ENCODE data around the gene MAGI2. TPM values are rescaled to one million over a fixed set of nuclear protein-coding genes. Genes with fewer than 3 reads are reported as not detected.

MAGI2 gene
- total RNA-seq, 1 experiment from 2014 or later, result 14.3 TPM

DNA sequence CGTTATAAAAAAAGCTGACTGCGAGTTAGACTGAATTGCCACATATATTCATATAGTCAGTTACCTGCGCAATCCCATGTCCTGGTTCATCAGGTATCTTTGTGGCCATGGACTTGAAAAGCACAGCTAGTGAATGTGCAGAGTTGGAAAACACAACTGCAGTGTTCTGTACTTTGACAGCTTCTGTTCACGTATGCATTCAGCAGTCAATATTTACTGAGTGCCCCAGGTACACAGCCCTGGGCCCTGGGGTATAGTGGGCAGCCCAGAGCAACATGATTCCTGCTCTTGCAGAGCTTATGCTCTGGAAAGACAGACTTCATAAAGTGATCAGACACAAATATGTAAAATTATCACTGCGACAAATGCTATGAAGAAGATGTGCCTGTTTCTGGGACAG lies 1341.0 kb downstream of the MAGI2 start:
- Mint-ChIP-seq H3K27ac (no peak overlapping the region), H3K4me1 (peaks cover 37 to 45% of the 10 kb centered on the region in 2 experiments), H3K27me3 (ENCODE audit: low read depth) (no peaks in the 10 kb centered on the region; the same call in 1 of the 2 replicates), H3K4me3 (no peak overlapping the region), H3K9me3 (peaks cover 2 to 3% of the 10 kb centered on the region in 2 experiments; a peak in 3 of 5 replicates), H3K36me3 (ENCODE audit: insufficient read depth in 1 of 3, low read depth in 3 of 3) (peaks cover 0 to 12% (median 2%) of the 10 kb centered on the region in 3 experiments; a peak in 4 of 7 replicates)
- no peak overlapping the region for H4K5ac ChIP-seq (ENCODE audit: insufficient read length, low read depth, low read length)
- H3K4me1 ChIP-seq (ENCODE audit: insufficient read depth, low read length), result peaks cover 20% of the 10 kb centered on the region
- no peak overlapping the region for H3K56ac ChIP-seq (ENCODE audit: insufficient read length, low read depth, low read length)
- H3K79me1 ChIP-seq (ENCODE audit: insufficient read depth, low read depth, low read length, poor library complexity, severe bottlenecking), result no peaks in the 10 kb centered on the region
- no peak overlapping the region for H2BK12ac ChIP-seq (ENCODE audit: insufficient read length, low read depth, low read length)
- H2AFZ ChIP-seq (ENCODE audit: low read length), result no peak overlapping the region
- no peaks in the 10 kb centered on the region for H3K23me2 ChIP-seq (ENCODE audit: insufficient read length, low read depth, low read length, poor library complexity, severe bottlenecking)
- H2BK15ac ChIP-seq (ENCODE audit: low read depth, low read length), result no peak overlapping the region
- no peak overlapping the region for H4K8ac ChIP-seq (replicated peaks; ENCODE audit: insufficient read length, low read depth, low read length)
- no peak overlapping the region for H2BK120ac ChIP-seq (ENCODE audit: low read depth, low read length, poor library complexity, severe bottlenecking)
- no CpG with 5 or more reads among the region's 5 CpGs for WGBS (ENCODE audit: extremely low coverage, insufficient read length, low lambda C conversion rate)
- H3K23ac ChIP-seq (ENCODE audit: insufficient read length, low read depth, low read length), result no peak overlapping the region
- DNase-seq, result no peak
- no peaks in the 10 kb centered on the region for H4K20me1 ChIP-seq (ENCODE audit: control insufficient read depth, insufficient read depth, insufficient read length)
- H3K27ac ChIP-seq (ENCODE audit: insufficient read length, low read depth, low read length), result no peak overlapping the region
- no peak overlapping the region for H3T11ph ChIP-seq (ENCODE audit: low read length)
- TF ChIP-seq, protein P1, sequence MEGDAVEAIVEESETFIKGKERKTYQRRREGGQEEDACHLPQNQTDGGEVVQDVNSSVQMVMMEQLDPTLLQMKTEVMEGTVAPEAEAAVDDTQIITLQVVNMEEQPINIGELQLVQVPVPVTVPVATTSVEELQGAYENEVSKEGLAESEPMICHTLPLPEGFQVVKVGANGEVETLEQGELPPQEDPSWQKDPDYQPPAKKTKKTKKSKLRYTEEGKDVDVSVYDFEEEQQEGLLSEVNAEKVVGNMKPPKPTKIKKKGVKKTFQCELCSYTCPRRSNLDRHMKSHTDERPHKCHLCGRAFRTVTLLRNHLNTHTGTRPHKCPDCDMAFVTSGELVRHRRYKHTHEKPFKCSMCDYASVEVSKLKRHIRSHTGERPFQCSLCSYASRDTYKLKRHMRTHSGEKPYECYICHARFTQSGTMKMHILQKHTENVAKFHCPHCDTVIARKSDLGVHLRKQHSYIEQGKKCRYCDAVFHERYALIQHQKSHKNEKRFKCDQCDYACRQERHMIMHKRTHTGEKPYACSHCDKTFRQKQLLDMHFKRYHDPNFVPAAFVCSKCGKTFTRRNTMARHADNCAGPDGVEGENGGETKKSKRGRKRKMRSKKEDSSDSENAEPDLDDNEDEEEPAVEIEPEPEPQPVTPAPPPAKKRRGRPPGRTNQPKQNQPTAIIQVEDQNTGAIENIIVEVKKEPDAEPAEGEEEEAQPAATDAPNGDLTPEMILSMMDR (conservative IDR thresholded peaks at IDR 0.05), result no peak
- no peak overlapping the region for H2BK5ac ChIP-seq (ENCODE audit: insufficient read length, low read length)
- H3K14ac ChIP-seq (ENCODE audit: insufficient read depth, low read length), result no peak overlapping the region
- no peak overlapping the region for H3K18ac ChIP-seq (ENCODE audit: insufficient read length, low read depth, low read length)
- no peaks in the 10 kb centered on the region for H3K79me2 ChIP-seq (ENCODE audit: insufficient read depth, low read length)
- no peak overlapping the region for H4K91ac ChIP-seq (ENCODE audit: insufficient read length, low read depth, low read length)
- H3K9me3 ChIP-seq (ENCODE audit: control insufficient read depth, low read depth, low read length), result no peaks in the 10 kb centered on the region
- H3K9ac ChIP-seq (ENCODE audit: extremely low read depth, insufficient read length, low read length), result no peak overlapping the region
- no peak overlapping the region for H2AK5ac ChIP-seq (ENCODE audit: insufficient read length, low read length)
- H2BK20ac ChIP-seq (ENCODE audit: low read depth, low read length, poor library complexity, severe bottlenecking), result no peak overlapping the region
- no peak overlapping the region for H3K4ac ChIP-seq (ENCODE audit: low read depth, low read length)
- no peak overlapping the region for H3K4me2 ChIP-seq (ENCODE audit: insufficient read depth, insufficient read length, low read length)
- no peaks in the 10 kb centered on the region for H3K27me3 ChIP-seq (ENCODE audit: insufficient read depth, low read length)
